MV-4-11 (cell line): ENCODE data around the gene IRF2BP1.

Experiments used
- DNase-seq: peaks from one replicate; lab custom pipeline; 2025; lab: John Stamatoyannopoulos, UW

IRF2BP1 gene

GRCh38 chr19:45862564-45863334 is 23.2 kb downstream of the IRF2BP1 start, which contains the start of gene SYMPK:
Gene SYMPK (minus strand): TSS chr19:45863147. CDS start chr19:45854495, 8,652 bp downstream.
- DNase-seq: peak; percentile 100

GRCh38 chr19:45862271-45862563 is 23.7 kb downstream of the IRF2BP1 start:
- no peak for DNase-seq

GRCh38 chr19:45860359-45861259 is 25.3 kb downstream of the IRF2BP1 start:
- no peak for DNase-seq

GRCh38 chr19:45854167-45854778 is 31.7 kb downstream of the IRF2BP1 start:
- no peak for DNase-seq

GRCh38 chr19:45852983-45853382 is 33.0 kb downstream of the IRF2BP1 start:
- DNase-seq: no peak

GRCh38 chr19:45852145-45852750 is 33.7 kb downstream of the IRF2BP1 start:
- no peak for DNase-seq

GRCh38 chr19:45848922-45849321 is 37.0 kb downstream of the IRF2BP1 start:
- peak; percentile 6 for DNase-seq

GRCh38 chr19:45847663-45848062 is 38.3 kb downstream of the IRF2BP1 start:
- no peak for DNase-seq

GRCh38 chr19:45842198-45842597 is 43.7 kb downstream of the IRF2BP1 start:
- no peak for DNase-seq

- DNase-seq: no peak
Measured at GRCh38 chr19:45834970-45835369, 51.0 kb downstream of the IRF2BP1 start.
